ENCODE measurements around the gene KANK2. TPM values are rescaled to one million over a fixed set of nuclear protein-coding genes. Genes with fewer than 3 reads are reported as not detected.

The KANK2 gene
- total and polyA plus RNA-seq, 8 donors, result 19.0 to 48.7 (median 28.7) TPM

- Histone ChIP-seq H3K9me3 (no peaks in the 10 kb centered on the region), H3K4me3 (no peak overlapping the region), H3K4me1 (peaks cover 0 to 26% (median 22%) of the 10 kb centered on the region in 3 donors), H3K27ac (peak overlapping the region in 3 of 4 donors; percentile 31 to 75 (median 47)), H3K36me3 (no peaks in the 10 kb centered on the region), H3K27me3 (no peaks in the 10 kb centered on the region)
- WGBS, 2 donors, result 53 to 55% methylated on average over 11 of the region's 11 CpGs
- TF ChIP-seq CTCF (IDR thresholded peaks at IDR 0.05), result no peak
- DNase-seq (peak; percentile 66 to 82 (median 75)), ATAC-seq (peak; percentile 31 to 57 (median 51)), FAIRE-seq (no peak)
- intact Hi-C loops (cut with DNase I), result no loop called here
These were observed 44.9 kb downstream of the KANK2 start for GRCh38 chr19:11152318-11153062.

- H3K9me3 ChIP-seq, result no peaks in the 10 kb centered on the region
- H3K36me3 ChIP-seq, result no peaks in the 10 kb centered on the region
- DNase-seq, result no peak
- no peak for TF ChIP-seq CTCF (IDR thresholded peaks at IDR 0.05)
- no peak overlapping the region for H3K27ac ChIP-seq
- ATAC-seq, result no peak
- FAIRE-seq, result no peak
- no peak overlapping the region for H3K4me3 ChIP-seq
- H3K27me3 ChIP-seq, result no peaks in the 10 kb centered on the region
- H3K4me1 ChIP-seq, result peaks cover 0 to 17% (median 10%) of the 10 kb centered on the region in 3 donors
- WGBS, 2 donors, result 85 to 87% methylated on average over 7 of the region's 7 CpGs
- intact Hi-C loops (cut with DNase I), result no loop called here
These were observed 46.2 kb downstream of the KANK2 start for GRCh38 chr19:11151181-11151580.

GRCh38 chr19:11148001-11148400 is 49.3 kb downstream of the KANK2 start:
- Histone ChIP-seq H3K9me3 (no peaks in the 10 kb centered on the region), H3K36me3 (no peaks in the 10 kb centered on the region), H3K4me3 (no peak overlapping the region), H3K27me3 (no peaks in the 10 kb centered on the region), H3K27ac (no peak overlapping the region), H3K4me1 (peaks cover 0 to 10% (median 6%) of the 10 kb centered on the region in 3 donors)
- ATAC-seq (no peak), FAIRE-seq (no peak), DNase-seq (no peak)
- TF ChIP-seq CTCF (IDR thresholded peaks at IDR 0.05), result no peak
- intact Hi-C loops (cut with DNase I), result no loop called here
- 91 to 94% methylated on average over 14 of the region's 14 CpGs for WGBS, 2 donors

GRCh38 chr19:11145536-11145924 is 51.8 kb downstream of the KANK2 start:
- no peaks in the 10 kb centered on the region for H3K9me3 ChIP-seq
- H3K27ac ChIP-seq, result no peak overlapping the region
- H3K4me1 ChIP-seq, result peaks cover 4 to 12% (median 5%) of the 10 kb centered on the region in 3 donors
- no peak overlapping the region for H3K4me3 ChIP-seq
- FAIRE-seq, result no peak
- 95 to 99% methylated on average over 3 of the region's 3 CpGs for WGBS, 2 donors
- H3K36me3 ChIP-seq, result no peaks in the 10 kb centered on the region
- no peak for ATAC-seq
- TF ChIP-seq CTCF (IDR thresholded peaks at IDR 0.05), result no peak
- no peaks in the 10 kb centered on the region for H3K27me3 ChIP-seq
- DNase-seq, result no peak
- intact Hi-C loops (cut with DNase I), result no loop called here

GRCh38 chr19:11142528-11143171 is 54.7 kb downstream of the KANK2 start:
- no peaks in the 10 kb centered on the region for H3K36me3 ChIP-seq
- peak overlapping the region in 1 of 4 donors; percentile 0 for H3K4me3 ChIP-seq

More at GRCh38 chr19:11142528-11143171, 54.7 kb downstream of the KANK2 start:
- DNase-seq (peak; percentile 73 to 90 (median 84)), ATAC-seq (peak; percentile 68 to 76 (median 74)), FAIRE-seq (no peak)
- H3K4me1 ChIP-seq, result peaks cover 4 to 25% (median 12%) of the 10 kb centered on the region in 3 donors
- no peaks in the 10 kb centered on the region for H3K9me3 ChIP-seq
- peak overlapping the region; percentile 84 to 94 (median 88) for H3K27ac ChIP-seq
- H3K27me3 ChIP-seq, result no peaks in the 10 kb centered on the region
- TF ChIP-seq CTCF (IDR thresholded peaks at IDR 0.05), result no peak
- WGBS, 2 donors, result 35 to 40% methylated on average over 20 to 22 of the region's 22 CpGs
- intact Hi-C loops (cut with DNase I), result no loop called here

All from pancreas (tissue), 10 donors.